H9 (cell line): ENCODE data around the gene NPBWR2. TPM values are rescaled to one million over a fixed set of nuclear protein-coding genes. Genes with fewer than 3 reads are reported as not detected.
A peak's percentile ranks its signal among the peaks of the same experiment; 100 is the strongest.

ENCODE experiments used
- DNase-seq: peaks from one replicate; pipeline ENCODE4 v3.0.0-alpha.2; 2017
- H2AFZ ChIP-seq: one replicate; pipeline ENCODE4 v1.6.1; 2013; ENCODE audit warnings: mild to moderate bottlenecking, low read length, control low read depth, moderate library complexity
- H2AK5ac ChIP-seq: 2 replicates; pipeline ENCODE4 v1.6.1; 2013; ENCODE audit warnings: low read length, control low read depth, mixed read lengths; ENCODE audit not compliant: insufficient read length
- H2BK120ac ChIP-seq: one replicate; pipeline ENCODE4 v1.6.1; 2013; ENCODE audit warnings: low read depth, mild to moderate bottlenecking, low read length, control low read depth, inconsistent platforms; ENCODE audit not compliant: poor library complexity, severe bottlenecking
- H2BK12ac ChIP-seq: 2 replicates; pipeline ENCODE4 v1.6.1; 2013; ENCODE audit warnings: low read length, control low read depth, mixed read lengths, low read depth; ENCODE audit not compliant: insufficient read length
- H2BK15ac ChIP-seq: 2 replicates; pipeline ENCODE4 v1.6.1; 2013; ENCODE audit warnings: low read depth, low read length, control low read depth
- H2BK20ac ChIP-seq: one replicate; pipeline ENCODE4 v1.6.1; 2013; ENCODE audit warnings: low read depth, mild to moderate bottlenecking, low read length, control low read depth, inconsistent platforms; ENCODE audit not compliant: poor library complexity, severe bottlenecking
- H2BK5ac ChIP-seq: 2 replicates; pipeline ENCODE4 v1.6.1; 2013; ENCODE audit warnings: low read length, control low read depth, mixed read lengths; ENCODE audit not compliant: insufficient read length
- H3K14ac ChIP-seq: 2 replicates; pipeline ENCODE4 v1.6.1; 2013; ENCODE audit warnings: low read length, control low read depth; ENCODE audit not compliant: insufficient read depth
- H3K18ac ChIP-seq: 2 replicates; pipeline ENCODE4 v1.6.1; 2013; ENCODE audit warnings: low read depth, mild to moderate bottlenecking, mixed read lengths, low read length, control low read depth; ENCODE audit not compliant: insufficient read length
- H3K23ac ChIP-seq: 2 replicates; pipeline ENCODE4 v1.6.1; 2013; ENCODE audit warnings: low read length, control low read depth, mixed read lengths, low read depth; ENCODE audit not compliant: insufficient read length
- H3K23me2 ChIP-seq: 2 replicates; pipeline ENCODE4 v1.6.1; 2013; ENCODE audit warnings: low read depth, mild to moderate bottlenecking, mixed read lengths, low read length, control low read depth; ENCODE audit not compliant: insufficient read length, poor library complexity, severe bottlenecking
- H3K27ac ChIP-seq: 2 replicates; pipeline ENCODE4 v1.5.1; 2013; ENCODE audit warnings: low read length, control low read depth, mixed read lengths, low read depth; ENCODE audit not compliant: insufficient read length
- H3K27me3 ChIP-seq: 2 replicates; pipeline ENCODE4 v1.6.1; 2013; ENCODE audit warnings: low read length, control low read depth, inconsistent platforms; ENCODE audit not compliant: insufficient read depth
- H3K4ac ChIP-seq: 2 replicates; pipeline ENCODE4 v1.6.1; 2013; ENCODE audit warnings: low read depth, mild to moderate bottlenecking, control low read depth, inconsistent platforms, low read length, moderate library complexity
- H3K4me1 ChIP-seq: 2 replicates; pipeline ENCODE4 v1.6.1; 2013; ENCODE audit warnings: low read length, control low read depth, inconsistent platforms; ENCODE audit not compliant: insufficient read depth
- H3K4me2 ChIP-seq: 2 replicates; pipeline ENCODE4 v1.6.1; 2013; ENCODE audit warnings: low read length, control low read depth, mixed read lengths; ENCODE audit not compliant: insufficient read length, insufficient read depth
- H3K56ac ChIP-seq: 2 replicates; pipeline ENCODE4 v1.6.1; 2013; ENCODE audit warnings: low read depth, mild to moderate bottlenecking, mixed read lengths, low read length, control low read depth; ENCODE audit not compliant: insufficient read length
- H3K79me1 ChIP-seq: 2 replicates; pipeline ENCODE4 v1.6.1; 2013; ENCODE audit warnings: low read depth, mild to moderate bottlenecking, moderate library complexity, low read length, control low read depth, inconsistent platforms; ENCODE audit not compliant: insufficient read depth, poor library complexity, severe bottlenecking
- H3K79me2 ChIP-seq: 2 replicates; pipeline ENCODE4 v1.6.1; 2013; ENCODE audit warnings: low read length, control low read depth, inconsistent platforms; ENCODE audit not compliant: insufficient read depth
- H3K9ac ChIP-seq: 2 replicates; pipeline ENCODE4 v1.6.1; 2013; ENCODE audit warnings: low read length, control low read depth, mixed read lengths; ENCODE audit not compliant: insufficient read length; ENCODE audit errors: extremely low read depth
- H3K9me3 ChIP-seq: one replicate; pipeline ENCODE4 v1.6.1; 2013; ENCODE audit warnings: low read depth, low read length, inconsistent platforms; ENCODE audit not compliant: control insufficient read depth
- H3T11ph ChIP-seq: one replicate; pipeline ENCODE4 v1.6.1; 2013; ENCODE audit warnings: mild to moderate bottlenecking, low read length, control low read depth, inconsistent platforms
- H4K20me1 ChIP-seq: one replicate; pipeline ENCODE4 v1.6.1; 2013; ENCODE audit not compliant: control insufficient read depth, insufficient read length, insufficient read depth
- H4K5ac ChIP-seq: 2 replicates; pipeline ENCODE4 v1.6.1; 2013; ENCODE audit warnings: low read depth, mild to moderate bottlenecking, mixed read lengths, low read length, control low read depth; ENCODE audit not compliant: insufficient read length
- H4K8ac ChIP-seq: replicated peaks from 2 replicates; pipeline ENCODE4 v1.6.1; 2013; ENCODE audit warnings: low read length, control low read depth, mixed read lengths, low read depth; ENCODE audit not compliant: insufficient read length
- H4K91ac ChIP-seq: 2 replicates; pipeline ENCODE4 v1.6.1; 2013; ENCODE audit warnings: low read depth, mild to moderate bottlenecking, moderate library complexity, mixed read lengths, low read length, control low read depth; ENCODE audit not compliant: insufficient read length
- H3K27ac Mint-ChIP-seq, 3 experiments: 2 replicates in 2 of 3; 3 replicates in 1 of 3; pipeline ENCODE4 v1.8.0; 2020 to 2021; ENCODE audit warnings: mixed read lengths in 3 of 3, mild to moderate bottlenecking in 1 of 3, moderate library complexity in 1 of 3
- H3K27me3 Mint-ChIP-seq: 2 replicates; pipeline ENCODE4 v1.8.0; 2021; ENCODE audit warnings: low read depth, mild to moderate bottlenecking, moderate library complexity, mixed read lengths
- H3K36me3 Mint-ChIP-seq, 3 experiments: 2 replicates in 2 of 3; 3 replicates in 1 of 3; pipeline ENCODE4 v1.8.0; 2020 to 2021; ENCODE audit warnings: low read depth in 3 of 3, mixed read lengths in 3 of 3; ENCODE audit not compliant: insufficient read depth in 1 of 3
- H3K4me1 Mint-ChIP-seq, 2 experiments: 2 replicates each; pipeline ENCODE4 v1.8.0; 2020; ENCODE audit warnings: mixed read lengths in 2 of 2
- H3K4me3 Mint-ChIP-seq, 2 experiments: 2 replicates in 1 of 2; 3 replicates in 1 of 2; pipeline ENCODE4 v1.8.0; 2020 to 2021; ENCODE audit warnings: mild to moderate bottlenecking in 2 of 2, mixed read lengths in 2 of 2, moderate library complexity in 1 of 2
- H3K9me3 Mint-ChIP-seq, 2 experiments: 2 replicates in 1 of 2; 3 replicates in 1 of 2; pipeline ENCODE4 v1.8.0; 2020; ENCODE audit warnings: mild to moderate bottlenecking in 2 of 2, mixed read lengths in 2 of 2, moderate library complexity in 1 of 2
- CTCF ChIP-seq: fragments of 200-600 bp; sonication (generic); conservative IDR thresholded peaks from 3 replicates; pipeline ENCODE4 v1.8.0; 2021; ENCODE audit warnings: antibody characterized with exemption, mild to moderate bottlenecking
- WGBS: extraction: QIAGEN DNeasy Blood & Tissue Kit; methylation state at CpG from one replicate; pipeline ENCODE4 v1.1.7; 2013; ENCODE audit warnings: missing lambda C conversion rate, low lambda C conversion rate, mixed read lengths; ENCODE audit not compliant: insufficient read length; ENCODE audit errors: extremely low coverage; 5-methylcytosine and 5-hydroxymethylcytosine counted together
- total RNA-seq: library from RNA; stranded (reverse); gene quantifications from 2 replicates; pipeline ENCODE4 v1.2.1, GENCODE V29; 2021

The NPBWR2 gene
- total RNA-seq, 1 experiment from 2014 or later = not detected

DNA sequence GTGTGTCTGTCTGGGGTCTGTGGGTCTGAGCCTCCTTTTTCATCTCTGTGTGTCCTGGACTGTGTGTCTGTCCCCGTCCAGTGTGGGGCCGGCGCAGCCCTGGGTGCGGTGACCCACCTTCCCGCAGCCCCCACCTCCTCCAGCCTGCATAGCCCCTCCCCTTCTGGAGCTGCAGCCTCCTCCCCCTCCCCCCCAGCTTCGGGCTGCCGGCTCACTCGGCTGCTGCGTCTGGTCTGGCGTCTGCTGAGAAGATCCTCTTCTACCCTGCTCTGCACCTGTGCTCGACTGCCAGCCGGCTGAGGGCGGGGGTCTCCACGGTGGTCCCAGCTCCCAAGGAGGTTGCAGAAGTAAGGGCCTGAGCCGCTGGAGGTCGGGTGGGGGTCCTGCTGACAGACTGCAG lies 15.6 kb downstream of the NPBWR2 start:
- Histone ChIP-seq H2BK15ac (no peak overlapping the region), H2AFZ (no peak overlapping the region), H3K56ac (no peak overlapping the region), H2BK120ac (no peak overlapping the region), H2BK20ac (no peak overlapping the region), H3K9ac (no peak overlapping the region), H2BK5ac (no peak overlapping the region), H3K9me3 (no peaks in the 10 kb centered on the region), H3K14ac (no peak overlapping the region), H3K18ac (no peak overlapping the region), H2BK12ac (no peak overlapping the region), H4K20me1 (no peaks in the 10 kb centered on the region), H3K23ac (no peak overlapping the region), H4K8ac (no peak overlapping the region), H3K27ac (no peak overlapping the region), H3K23me2 (no peaks in the 10 kb centered on the region), H4K91ac (no peak overlapping the region), H3K4ac (no peak overlapping the region), H3K79me2 (no peaks in the 10 kb centered on the region), H3T11ph (no peak overlapping the region), H3K27me3 (no peaks in the 10 kb centered on the region), H3K79me1 (no peaks in the 10 kb centered on the region), H4K5ac (no peak overlapping the region), H3K4me1 (no peaks in the 10 kb centered on the region; the same call in 1 of the 2 replicates), H3K4me2 (no peak overlapping the region), H2AK5ac (no peak overlapping the region)
- H3K27ac Mint-ChIP-seq = no peak overlapping the region
- WGBS = no CpG with 5 or more reads among the region's 16 CpGs
- DNase-seq = peak; percentile 54
- H3K4me1 Mint-ChIP-seq = peaks cover 6 to 11% of the 10 kb centered on the region in 2 experiments
- peaks cover under 1 to 2% (median under 1%) of the 10 kb centered on the region in 3 experiments; a peak in 5 of 7 replicates for H3K36me3 Mint-ChIP-seq
- no peak for TF ChIP-seq CTCF
- H3K4me3 Mint-ChIP-seq = no peak overlapping the region
- peaks cover 6 to 8% of the 10 kb centered on the region in 2 experiments for H3K9me3 Mint-ChIP-seq
- H3K27me3 Mint-ChIP-seq = peaks cover 35% of the 10 kb centered on the region
